ENCODE results near the gene ORM1.

Gene ORM1

GRCh38 chr9:114282926-114283325 is 40.0 kb upstream of the ORM1 start:
- no peaks in the 10 kb centered on the region for H3K36me3 Mint-ChIP-seq

GRCh38 chr9:114283551-114284111 is 39.3 kb upstream of the ORM1 start:
- DNase-seq (ENCODE audit: low spot score in 2 of 2) = no peak
- no peak for ATAC-seq (ENCODE audit: low read depth)
- H3K27me3 Mint-ChIP-seq = peaks cover 8% of the 10 kb centered on the region
- no peak overlapping the region for H3K27ac Mint-ChIP-seq
- no peak overlapping the region for H3K4me3 Mint-ChIP-seq
- H3K4me1 Mint-ChIP-seq = no peaks in the 10 kb centered on the region
- no peaks in the 10 kb centered on the region for H3K36me3 Mint-ChIP-seq
- H3K9me3 Mint-ChIP-seq = no peaks in the 10 kb centered on the region

More at GRCh38 chr9:114282926-114283325, 40.0 kb upstream of the ORM1 start:
- DNase-seq (ENCODE audit: low spot score in 2 of 2) = no peak
- no peak for ATAC-seq (ENCODE audit: low read depth)
- Mint-ChIP-seq H3K9me3 (peaks cover 6% of the 10 kb centered on the region), H3K27ac (no peak overlapping the region), H3K4me1 (no peaks in the 10 kb centered on the region), H3K27me3 (peaks cover 11% of the 10 kb centered on the region), H3K4me3 (no peak overlapping the region)

- Mint-ChIP-seq H3K4me3 (no peak overlapping the region), H3K36me3 (no peaks in the 10 kb centered on the region), H3K9me3 (no peaks in the 10 kb centered on the region), H3K4me1 (no peaks in the 10 kb centered on the region), H3K27ac (no peak overlapping the region), H3K27me3 (peaks cover 8% of the 10 kb centered on the region)
- no peak for DNase-seq (ENCODE audit: low spot score in 2 of 2)
- no peak for ATAC-seq (ENCODE audit: low read depth)
Measured at GRCh38 chr9:114284316-114285060, 38.4 kb upstream of the ORM1 start.

GRCh38 chr9:114285166-114285867 is 37.6 kb upstream of the ORM1 start:
- Mint-ChIP-seq H3K27ac (no peak overlapping the region), H3K4me1 (no peaks in the 10 kb centered on the region), H3K27me3 (peaks cover 8% of the 10 kb centered on the region), H3K4me3 (no peak overlapping the region), H3K36me3 (no peaks in the 10 kb centered on the region), H3K9me3 (no peaks in the 10 kb centered on the region)
- ATAC-seq (ENCODE audit: low read depth) (no peak), DNase-seq (ENCODE audit: low spot score in 2 of 2) (no peak)

GRCh38 chr9:114286146-114286679 is 36.7 kb upstream of the ORM1 start:
- Mint-ChIP-seq H3K36me3 (no peaks in the 10 kb centered on the region), H3K9me3 (no peaks in the 10 kb centered on the region), H3K4me3 (no peak overlapping the region), H3K27me3 (peaks cover 11% of the 10 kb centered on the region), H3K4me1 (peaks cover 4% of the 10 kb centered on the region), H3K27ac (no peak overlapping the region)
- DNase-seq (ENCODE audit: low spot score in 2 of 2) (no peak), ATAC-seq (ENCODE audit: low read depth) (no peak)

GRCh38 chr9:114287001-114287762 is 35.7 kb upstream of the ORM1 start:
- no peak overlapping the region for H3K4me3 Mint-ChIP-seq
- DNase-seq (ENCODE audit: low spot score in 2 of 2) = no peak
- ATAC-seq (ENCODE audit: low read depth) = no peak
- no peaks in the 10 kb centered on the region for H3K9me3 Mint-ChIP-seq
- no peaks in the 10 kb centered on the region for H3K36me3 Mint-ChIP-seq
- H3K27me3 Mint-ChIP-seq = peaks cover 11% of the 10 kb centered on the region
- peaks cover 4% of the 10 kb centered on the region for H3K4me1 Mint-ChIP-seq
- H3K27ac Mint-ChIP-seq = no peak overlapping the region

- H3K9me3 Mint-ChIP-seq = no peaks in the 10 kb centered on the region
- no peaks in the 10 kb centered on the region for H3K36me3 Mint-ChIP-seq
- no peak for DNase-seq (ENCODE audit: low spot score in 2 of 2)
- no peak overlapping the region for H3K4me3 Mint-ChIP-seq
- H3K27me3 Mint-ChIP-seq = peaks cover 11% of the 10 kb centered on the region
- no peak overlapping the region for H3K27ac Mint-ChIP-seq
- ATAC-seq (ENCODE audit: low read depth) = no peak
- peaks cover 4% of the 10 kb centered on the region for H3K4me1 Mint-ChIP-seq
Measured at GRCh38 chr9:114287763-114288192, 35.1 kb upstream of the ORM1 start.

- ATAC-seq (ENCODE audit: low read depth) = no peak
- no peaks in the 10 kb centered on the region for H3K36me3 Mint-ChIP-seq
- peaks cover 4% of the 10 kb centered on the region for H3K4me1 Mint-ChIP-seq
- H3K27me3 Mint-ChIP-seq = peaks cover 11% of the 10 kb centered on the region
- no peak overlapping the region for H3K27ac Mint-ChIP-seq
- DNase-seq (ENCODE audit: low spot score in 2 of 2) = no peak
- no peak overlapping the region for H3K4me3 Mint-ChIP-seq
- H3K9me3 Mint-ChIP-seq = no peaks in the 10 kb centered on the region
Measured at GRCh38 chr9:114288193-114289091, 34.5 kb upstream of the ORM1 start.

GRCh38 chr9:114289106-114289505 is 33.8 kb upstream of the ORM1 start:
- DNase-seq (ENCODE audit: low spot score in 2 of 2) = no peak

GRCh38 chr9:114289571-114290481 is 33.1 kb upstream of the ORM1 start:
- Mint-ChIP-seq H3K27ac (no peak overlapping the region), H3K27me3 (peaks cover 10% of the 10 kb centered on the region), H3K36me3 (no peaks in the 10 kb centered on the region), H3K4me3 (no peak overlapping the region), H3K4me1 (peaks cover 4% of the 10 kb centered on the region), H3K9me3 (no peaks in the 10 kb centered on the region)
- no peak for ATAC-seq (ENCODE audit: low read depth)
- no peak for DNase-seq (ENCODE audit: low spot score in 2 of 2)

More at GRCh38 chr9:114289106-114289505, 33.8 kb upstream of the ORM1 start:
- no peaks in the 10 kb centered on the region for H3K9me3 Mint-ChIP-seq
- no peaks in the 10 kb centered on the region for H3K36me3 Mint-ChIP-seq
- no peak overlapping the region for H3K4me3 Mint-ChIP-seq
- ATAC-seq (ENCODE audit: low read depth) = no peak
- H3K4me1 Mint-ChIP-seq = peaks cover 4% of the 10 kb centered on the region
- H3K27me3 Mint-ChIP-seq = peaks cover 10% of the 10 kb centered on the region
- no peak overlapping the region for H3K27ac Mint-ChIP-seq

- H3K4me3 Mint-ChIP-seq = no peak overlapping the region
- ATAC-seq (ENCODE audit: low read depth) (no peak), DNase-seq (ENCODE audit: low spot score in 2 of 2) (no peak)
- H3K27ac Mint-ChIP-seq = no peak overlapping the region
- H3K9me3 Mint-ChIP-seq = peaks cover 4% of the 10 kb centered on the region
- no peaks in the 10 kb centered on the region for H3K36me3 Mint-ChIP-seq
- H3K27me3 Mint-ChIP-seq = peaks cover 8% of the 10 kb centered on the region
- peaks cover 4% of the 10 kb centered on the region for H3K4me1 Mint-ChIP-seq
Measured at GRCh38 chr9:114290561-114290986, 32.3 kb upstream of the ORM1 start.

- H3K4me1 Mint-ChIP-seq = peaks cover 4% of the 10 kb centered on the region
- H3K4me3 Mint-ChIP-seq = no peak overlapping the region
- no peak overlapping the region for H3K27ac Mint-ChIP-seq
- peaks cover 6% of the 10 kb centered on the region for H3K27me3 Mint-ChIP-seq
- no peaks in the 10 kb centered on the region for H3K36me3 Mint-ChIP-seq
- peak; percentile 71 to 76 for DNase-seq (ENCODE audit: low spot score in 2 of 2)
- peak; percentile 48 for ATAC-seq (ENCODE audit: low read depth)
- H3K9me3 Mint-ChIP-seq = peaks cover 8% of the 10 kb centered on the region
Measured at GRCh38 chr9:114291064-114291474, 31.8 kb upstream of the ORM1 start.
